SK-N-SH (cell line): Measurements from ENCODE around the gene THTPA. TPM values are rescaled to one million over a fixed set of nuclear protein-coding genes. Genes with fewer than 3 reads are reported as not detected.
A peak's percentile ranks its signal among the peaks of the same experiment; 100 is the strongest.

Experiments
- CTCF ChIA-PET: fragments of 300-600, 350-600 bp; formaldehyde crosslinking; extraction: SDS; loops from one replicate; lab custom pipeline; 2021; lab: Yijun Ruan, JAX
- POLR2A ChIA-PET: fragments of 350-600 bp; sonication (Branson Sonifier 250); formaldehyde crosslinking; extraction: SDS; loops from one replicate; lab custom pipeline; 2020; ENCODE audit warnings: antibody characterized with exemption, inconsistent platforms; lab: Yijun Ruan, JAX
- DNase-seq: peaks from one replicate; pipeline ENCODE4 v3.0.0; 2012
- H2AFZ ChIP-seq: fragments of 200-600 bp; sonication (generic); 2 replicates; pipeline ENCODE4 v1.8.1; 2016; ENCODE audit warnings: antibody characterized with exemption, mild to moderate bottlenecking, low read depth
- H3F3A ChIP-seq: fragments of 200-600 bp; sonication (generic); replicated peaks from 2 replicates; pipeline ENCODE3; 2016; ENCODE audit warnings: antibody characterized with exemption, mild to moderate bottlenecking; ENCODE audit not compliant: insufficient read depth
- H3K27ac ChIP-seq, 2 experiments: fragments of 200-500 bp in 1 of 2; fragments of 200-600 bp in 1 of 2; sonication (Bioruptor generic) in 1 of 2; sonication (generic), shearing (Covaris generic) in 1 of 2; 2 replicates each; pipeline versions ENCODE4 v1.5.1 to v1.6.1; 2014 to 2016; ENCODE audit warnings: low read depth in 2 of 2, inconsistent platforms in 1 of 2, low read length in 1 of 2, mild to moderate bottlenecking in 1 of 2, mixed read lengths in 1 of 2
- H3K27me3 ChIP-seq: fragments of 200-600 bp; sonication (generic), shearing (Covaris generic); 2 replicates; pipeline ENCODE4 v1.6.1; 2016; ENCODE audit warnings: mixed run types; ENCODE audit not compliant: insufficient read depth
- H3K36me3 ChIP-seq, 2 experiments: fragments of 200-500 bp in 1 of 2; fragments of 200-600 bp in 1 of 2; sonication (Bioruptor generic) in 1 of 2; sonication (generic) in 1 of 2; replicated peaks in 1 of 2; 2 replicates each; pipeline versions ENCODE3 to v1.5.1; 2014 to 2016; ENCODE audit warnings: low read length in 1 of 2, mild to moderate bottlenecking in 1 of 2; ENCODE audit not compliant: insufficient read depth in 2 of 2, control insufficient read depth in 1 of 2
- H3K4me1 ChIP-seq, 2 experiments: fragments of 200-500 bp in 1 of 2; fragments of 200-600 bp in 1 of 2; sonication (Bioruptor generic) in 1 of 2; sonication (generic), shearing (Covaris generic) in 1 of 2; 2 replicates each; pipeline versions ENCODE4 v1.5.1 to v1.6.1; 2014 to 2016; ENCODE audit warnings: low read depth in 1 of 2, low read length in 1 of 2, mixed run types in 1 of 2; ENCODE audit not compliant: insufficient read depth in 2 of 2, control insufficient read depth in 1 of 2
- H3K4me2 ChIP-seq: fragments of 200-600 bp; sonication (generic), shearing (Covaris generic); 2 replicates; pipeline ENCODE4 v1.6.1; 2017; ENCODE audit warnings: mixed run types
- H3K4me3 ChIP-seq, 2 experiments: fragments of 200-500 bp in 1 of 2; fragments of 200-600 bp in 1 of 2; sonication (Bioruptor generic) in 1 of 2; sonication (generic), shearing (Covaris generic) in 1 of 2; 2 replicates each; pipeline versions ENCODE4 v1.5.1 to v1.8.1; 2014 to 2016; ENCODE audit warnings: low read depth in 2 of 2, inconsistent platforms in 1 of 2, low read length in 1 of 2, mild to moderate bottlenecking in 1 of 2, mixed read lengths in 1 of 2, moderate library complexity in 1 of 2
- H3K79me2 ChIP-seq: fragments of 200-600 bp; sonication (generic); 2 replicates; pipeline ENCODE4 v1.8.1; 2017; ENCODE audit warnings: mild to moderate bottlenecking; ENCODE audit not compliant: insufficient read depth
- H3K9ac ChIP-seq: fragments of 200-600 bp; sonication (generic); 2 replicates; pipeline ENCODE4 v1.6.1; 2017; ENCODE audit warnings: mixed run types
- H3K9me2 ChIP-seq: fragments of 200-600 bp; sonication (generic); 2 replicates; pipeline ENCODE4 v1.6.1; 2017; ENCODE audit warnings: mixed run types
- H3K9me3 ChIP-seq: fragments of 200-600 bp; sonication (generic); 2 replicates; pipeline ENCODE4 v1.6.1; 2017; ENCODE audit warnings: mixed run types, mild to moderate bottlenecking, moderate library complexity
- H4K20me1 ChIP-seq: fragments of 200-600 bp; sonication (generic); 2 replicates; pipeline ENCODE4 v1.6.1; 2017; ENCODE audit warnings: mild to moderate bottlenecking, mixed run types; ENCODE audit not compliant: insufficient read depth
- CHD2 ChIP-seq: fragments of 150-350 bp; IDR thresholded peaks from 2 replicates; pipeline ENCODE4 v1.6.1; 2018; ENCODE audit warnings: low read length; ENCODE audit not compliant: partially characterized antibody
- ELF1 ChIP-seq: IDR thresholded peaks from 2 replicates; pipeline ENCODE4 v1.4.0; 2012
- FOXM1 ChIP-seq: IDR thresholded peaks from 2 replicates; pipeline ENCODE4 v1.4.0; 2012; ENCODE audit warnings: low read depth, mild to moderate bottlenecking
- GABPA ChIP-seq: IDR thresholded peaks from 2 replicates; pipeline ENCODE4 v1.4.0; 2012; ENCODE audit warnings: low read depth, mild to moderate bottlenecking
- IRF3 ChIP-seq: fragments of 150-350 bp; IDR thresholded peaks from 2 replicates; pipeline ENCODE4 v1.6.1; 2016; ENCODE audit warnings: mild to moderate bottlenecking, low read depth, low read length
- MXI1 ChIP-seq: IDR thresholded peaks from 2 replicates; pipeline ENCODE4 v1.6.1; 2012; ENCODE audit warnings: mild to moderate bottlenecking, low read depth, low read length, improper control_type of control experiment
- NFIC ChIP-seq: IDR thresholded peaks from 2 replicates; pipeline ENCODE4 v1.4.0; 2012; ENCODE audit warnings: borderline replicate concordance
- NRF1 ChIP-seq: IDR thresholded peaks from 2 replicates; pipeline ENCODE4 v1.6.1; 2012; ENCODE audit warnings: low read depth, mild to moderate bottlenecking, low read length
- POLR2AphosphoS5 ChIP-seq: IDR thresholded peaks from 2 replicates; pipeline ENCODE4 v1.6.1; 2012; ENCODE audit warnings: low read depth, low read length
- RFX5 ChIP-seq: IDR thresholded peaks from 2 replicates; pipeline ENCODE4 v1.6.1; 2012; ENCODE audit warnings: mild to moderate bottlenecking, improper control_type of control experiment, low read length
- SIN3A ChIP-seq: IDR thresholded peaks from 2 replicates; pipeline ENCODE4 v1.6.1; 2012; ENCODE audit warnings: low read depth, mild to moderate bottlenecking, low read length, moderate library complexity, borderline replicate concordance
- TAF1 ChIP-seq: IDR thresholded peaks from 2 replicates; pipeline ENCODE4 v1.6.1; 2012; ENCODE audit warnings: low read depth, mild to moderate bottlenecking, low read length, moderate library complexity, borderline replicate concordance
- TCF12 ChIP-seq: IDR thresholded peaks from 2 replicates; pipeline ENCODE4 v1.4.0; 2012
- USF1 ChIP-seq: IDR thresholded peaks from 2 replicates; pipeline ENCODE4 v1.4.0; 2012; ENCODE audit warnings: low read depth, borderline replicate concordance
- YY1 ChIP-seq: IDR thresholded peaks from 2 replicates; pipeline ENCODE4 v1.4.0; 2012; ENCODE audit warnings: low read depth, mild to moderate bottlenecking
- ZBTB33 ChIP-seq: IDR thresholded peaks from 2 replicates; pipeline ENCODE4 v1.4.0; 2012; ENCODE audit warnings: low read depth, borderline replicate concordance
- WGBS: methylation state at CpG from one replicate; pipeline ENCODE4 v1.1.6; 2017; ENCODE audit warnings: low lambda C conversion rate; 5-methylcytosine and 5-hydroxymethylcytosine counted together
- polyA plus RNA-seq, 3 experiments: library from polyadenylated mRNA; depleted of rRNA; stranded (reverse); fragments of >200 nt; gene quantifications; 2 replicates each; pipeline ENCODE4 v1.2.3, GENCODE V29; 2012
- TF ChIP-seq, protein P1 (sequence below): IDR thresholded peaks from 2 replicates; pipeline ENCODE4 v1.4.0; 2012; ENCODE audit warnings: low read depth
- TF ChIP-seq, protein P2 (sequence below): fragments of 150-350 bp; IDR thresholded peaks from 2 replicates; pipeline ENCODE4 v1.6.1; 2017; ENCODE audit warnings: antibody characterized with exemption, low read length, low read depth, borderline replicate concordance

THTPA gene, protein sequence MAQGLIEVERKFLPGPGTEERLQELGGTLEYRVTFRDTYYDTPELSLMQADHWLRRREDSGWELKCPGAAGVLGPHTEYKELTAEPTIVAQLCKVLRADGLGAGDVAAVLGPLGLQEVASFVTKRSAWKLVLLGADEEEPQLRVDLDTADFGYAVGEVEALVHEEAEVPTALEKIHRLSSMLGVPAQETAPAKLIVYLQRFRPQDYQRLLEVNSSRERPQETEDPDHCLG
- polyA plus RNA-seq (2012; rRNA removed), result 15.5 and 16.3 TPM in 2 replicates
- polyA plus RNA-seq (2012; cell fraction: cytosol; rRNA removed), result 7.5 and 9.0 TPM in 2 replicates
- polyA plus RNA-seq (2012; cell fraction: nucleus; rRNA removed), result 43.9 and 56.7 TPM in 2 replicates

DNA sequence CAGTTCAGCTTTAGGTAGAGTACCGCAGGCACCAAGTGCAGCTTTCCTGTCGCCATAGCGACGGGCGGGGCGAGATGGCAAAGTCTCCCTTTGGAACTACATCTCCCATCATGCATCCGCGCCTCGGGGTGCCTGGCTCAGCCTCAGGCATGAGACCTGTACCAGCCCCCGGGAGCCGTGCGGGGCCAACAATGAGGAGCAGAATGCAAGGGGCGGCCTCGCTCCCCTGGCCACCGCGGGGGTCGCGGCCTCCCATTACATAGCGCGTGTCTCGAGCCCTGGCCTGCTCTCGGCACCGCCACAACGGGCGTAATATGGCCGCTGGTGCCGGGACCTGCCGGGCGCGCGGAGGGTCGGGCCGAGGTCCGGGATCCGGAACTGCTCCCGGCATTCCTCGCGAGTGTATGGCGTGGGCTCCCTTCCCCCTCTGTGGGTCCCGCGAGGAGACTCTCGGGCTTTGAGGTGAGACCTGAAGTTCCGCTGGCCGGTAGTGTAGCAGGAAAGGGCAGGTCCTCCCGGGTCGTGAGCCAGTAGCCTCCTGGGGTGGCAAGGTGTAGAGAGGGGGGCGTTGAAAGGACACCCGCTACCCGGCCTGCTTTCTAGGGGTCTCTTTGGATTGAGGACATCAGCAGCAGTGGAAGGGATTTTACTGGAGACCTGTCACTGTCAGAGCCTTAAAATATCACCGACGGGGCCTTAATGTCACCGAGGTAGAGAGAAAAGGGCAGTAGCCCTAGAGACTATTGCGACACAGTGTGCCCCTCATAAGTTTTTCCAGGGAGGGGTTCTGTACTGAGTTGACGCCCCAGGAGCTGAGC is at the start of gene THTPA:
Gene THTPA (plus strand): TSS at position 390 of the 818 bp plus-strand sequence. CDS start 487 bp downstream, outside the sequence.
- H3K27me3 ChIP-seq, result no peaks in the 10 kb centered on the region
- H3K9me2 ChIP-seq, result no peaks in the 10 kb centered on the region
- peak within 1 kb of the TSS; percentile 76 to 93 for H3K4me3 ChIP-seq
- H2AFZ ChIP-seq, result peak within 1 kb of the TSS; percentile 76
- H3K9me3 ChIP-seq, result no peaks in the 10 kb centered on the region
- H3F3A ChIP-seq, result peaks cover 4% of the 10 kb centered on the region
- WGBS, result 1% methylated on average over 40 of the region's 54 CpGs
- H3K79me2 ChIP-seq, result peaks cover 14% of the 10 kb centered on the region; the same call in 1 of the 2 replicates
- H3K9ac ChIP-seq, result peak within 1 kb of the TSS; percentile 88
- POLR2A ChIA-PET, result interaction anchor here (0.6 to 1.5 kb wide), 11 partner anchors 11 to 234 kb away, joined by 3 to 5 read pairs (median 4); partner anchors contain the start of gene JPH4
- peaks cover 17 to 23% of the 10 kb centered on the region in 2 experiments for H3K36me3 ChIP-seq
- H3K27ac ChIP-seq, result peak within 1 kb of the TSS; percentile 74 to 91
- CTCF ChIA-PET, result interaction anchor here (1.0 to 19.5 kb wide), 7 partner anchors 14 to 79 kb away, joined by 3 to 785 read pairs (median 40); partner anchors contain the start of genes AP1G2 and NGDN
- DNase-seq, result peak; percentile 92
- H3K4me1 ChIP-seq, result peaks cover 5 to 15% of the 10 kb centered on the region in 2 experiments; a peak in 1 of 4 replicates
- H4K20me1 ChIP-seq, result no peaks in the 10 kb centered on the region
- H3K4me2 ChIP-seq, result peak within 1 kb of the TSS; percentile 93
- TF ChIP-seq RFX5, result no peak; the same call in 1 of the 2 replicates
- TF ChIP-seq TCF12, result peak; percentile 32; the same call in 1 of the 2 replicates
- no peak for TF ChIP-seq NFIC
- peak; percentile 58; the same call in 1 of the 2 replicates for TF ChIP-seq TAF1
- TF ChIP-seq YY1, result peak; percentile 91
- TF ChIP-seq, protein P1, sequence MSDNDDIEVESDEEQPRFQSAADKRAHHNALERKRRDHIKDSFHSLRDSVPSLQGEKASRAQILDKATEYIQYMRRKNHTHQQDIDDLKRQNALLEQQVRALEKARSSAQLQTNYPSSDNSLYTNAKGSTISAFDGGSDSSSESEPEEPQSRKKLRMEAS, result peak; percentile 84
- TF ChIP-seq GABPA, result peak; percentile 73
- peak; percentile 63; the same call in 1 of the 2 replicates for TF ChIP-seq POLR2AphosphoS5
- TF ChIP-seq SIN3A, result 0 out of 2 replicates have a peak, but pooled peaks have one; percentile 41
- TF ChIP-seq FOXM1, result no peak
- peak; percentile 89 for TF ChIP-seq MXI1
- TF ChIP-seq, protein P2, sequence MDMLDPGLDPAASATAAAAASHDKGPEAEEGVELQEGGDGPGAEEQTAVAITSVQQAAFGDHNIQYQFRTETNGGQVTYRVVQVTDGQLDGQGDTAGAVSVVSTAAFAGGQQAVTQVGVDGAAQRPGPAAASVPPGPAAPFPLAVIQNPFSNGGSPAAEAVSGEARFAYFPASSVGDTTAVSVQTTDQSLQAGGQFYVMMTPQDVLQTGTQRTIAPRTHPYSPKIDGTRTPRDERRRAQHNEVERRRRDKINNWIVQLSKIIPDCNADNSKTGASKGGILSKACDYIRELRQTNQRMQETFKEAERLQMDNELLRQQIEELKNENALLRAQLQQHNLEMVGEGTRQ, result no peak
- TF ChIP-seq NRF1, result no peak
- peak; percentile 96 for TF ChIP-seq ZBTB33
- no peak for TF ChIP-seq USF1
- TF ChIP-seq IRF3, result no peak
- peak; percentile 95 for TF ChIP-seq ELF1
- peak; percentile 98 for TF ChIP-seq CHD2
